Liver (tissue), 9 donors: ENCODE results near the gene RANBP6. TPM values are rescaled to one million over a fixed set of nuclear protein-coding genes. Genes with fewer than 3 reads are reported as not detected.
A peak's percentile ranks its signal among the peaks of the same experiment; 100 is the strongest.

ENCODE experiments used
- DNase-seq: peaks from one replicate; pipeline ENCODE4 v3.0.0-alpha.2; 2017; ENCODE audit warnings: low spot score
- H3K27ac ChIP-seq, 2 donors: one replicate each; pipeline ENCODE4 v1.7.0; 2013; ENCODE audit warnings: inconsistent platforms in 2 of 2, low read length in 2 of 2, control low read depth in 1 of 2, low read depth in 1 of 2, mild to moderate bottlenecking in 1 of 2
- H3K27me3 ChIP-seq, 4 donors: one replicate each; pipeline versions ENCODE4 v1.6.1 to v1.7.0; 2013; ENCODE audit warnings: low read length in 3 of 4, inconsistent platforms in 1 of 4, mild to moderate bottlenecking in 1 of 4, moderate library complexity in 1 of 4; ENCODE audit not compliant: control insufficient read depth in 4 of 4, insufficient read depth in 4 of 4
- H3K36me3 ChIP-seq, 4 donors: one replicate each; pipeline versions ENCODE4 v1.6.1 to v1.7.0; 2013; ENCODE audit warnings: low read length in 3 of 4, mild to moderate bottlenecking in 3 of 4, low read depth in 1 of 4, moderate library complexity in 1 of 4; ENCODE audit not compliant: control insufficient read depth in 4 of 4, insufficient read depth in 3 of 4
- H3K4me1 ChIP-seq, 4 donors: one replicate each; pipeline versions ENCODE4 v1.6.1 to v1.7.0; 2013; ENCODE audit warnings: low read length in 3 of 4, mild to moderate bottlenecking in 3 of 4, moderate library complexity in 1 of 4; ENCODE audit not compliant: control insufficient read depth in 4 of 4, insufficient read depth in 4 of 4
- H3K4me3 ChIP-seq, 3 donors: one replicate each; pipeline versions ENCODE4 v1.6.1 to v1.7.0; 2013; ENCODE audit warnings: low read length in 3 of 3, control low read depth in 1 of 3, low read depth in 1 of 3, mild to moderate bottlenecking in 1 of 3
- H3K9ac ChIP-seq, 2 donors: one replicate each; pipeline ENCODE4 v1.7.0; 2013; ENCODE audit warnings: low read length in 2 of 2, mild to moderate bottlenecking in 2 of 2, moderate library complexity in 2 of 2, control low read depth in 1 of 2, low read depth in 1 of 2
- H3K9me3 ChIP-seq, 4 donors: one replicate each; pipeline versions ENCODE4 v1.6.1 to v1.7.0; 2013; ENCODE audit warnings: low read length in 3 of 4; ENCODE audit not compliant: control insufficient read depth in 4 of 4
- ATF3 ChIP-seq: IDR thresholded peaks from 2 replicates; pipeline ENCODE4 v1.6.1; 2016; ENCODE audit warnings: antibody characterized with exemption
- FOXA1 ChIP-seq: IDR thresholded peaks from 2 replicates; pipeline ENCODE4 v1.6.1; 2016; ENCODE audit warnings: antibody characterized with exemption
- FOXA2 ChIP-seq: IDR thresholded peaks from 2 replicates; pipeline ENCODE4 v1.6.1; 2016; ENCODE audit warnings: antibody characterized with exemption
- GABPA ChIP-seq, 2 donors: IDR thresholded peaks in 1 of 2; conservative IDR thresholded peaks in 1 of 2; 2 replicates each; pipeline ENCODE4 v1.6.1; 2016; ENCODE audit warnings: antibody characterized with exemption in 2 of 2, mild to moderate bottlenecking in 1 of 2, moderate library complexity in 1 of 2
- HNF4G ChIP-seq: IDR thresholded peaks from 2 replicates; pipeline ENCODE4 v1.6.1; 2016; ENCODE audit warnings: antibody characterized with exemption
- JUND ChIP-seq, 2 donors: IDR thresholded peaks; 2 replicates each; pipeline ENCODE4 v1.6.1; 2016; ENCODE audit warnings: antibody characterized with exemption in 2 of 2
- RAD21 ChIP-seq, 2 donors: IDR thresholded peaks; 2 replicates each; pipeline ENCODE4 v1.6.1; 2016; ENCODE audit warnings: antibody characterized with exemption in 2 of 2, mild to moderate bottlenecking in 2 of 2
- RXRA ChIP-seq, 2 donors: IDR thresholded peaks; 2 replicates each; pipeline ENCODE4 v1.6.1; 2017 to 2018; ENCODE audit warnings: antibody characterized with exemption in 2 of 2, mild to moderate bottlenecking in 1 of 2
- SP1 ChIP-seq: IDR thresholded peaks from 2 replicates; pipeline ENCODE4 v1.6.1; 2018; ENCODE audit warnings: antibody characterized with exemption, mild to moderate bottlenecking
- TAF1 ChIP-seq: conservative IDR thresholded peaks from 2 replicates; pipeline ENCODE4 v1.6.1; 2016; ENCODE audit warnings: antibody characterized with exemption, mild to moderate bottlenecking
- YY1 ChIP-seq: IDR thresholded peaks from 2 replicates; pipeline ENCODE4 v1.6.1; 2016; ENCODE audit warnings: antibody characterized with exemption, mild to moderate bottlenecking
- WGBS: extraction: QIAGEN DNeasy Blood & Tissue Kit; methylation state at CpG from one replicate; pipeline ENCODE4 v1.1.7; 2013; 5-methylcytosine and 5-hydroxymethylcytosine counted together
- polyA plus RNA-seq, 2 donors: library from polyadenylated mRNA; stranded (reverse) in 1 of 2; unstranded in 1 of 2; fragments of 200-250 nt in 1 of 2; fragments of >200 nt in 1 of 2; fragmentation: Nextera tagmentation in 1 of 2; extraction: Ambion mirVana in 1 of 2; gene quantifications; one replicate each; pipeline versions ENCODE4 v1.2.1 to v1.2.3, GENCODE V29; 2013 to 2015
- total RNA-seq, 2 donors: library from RNA; depleted of rRNA; stranded (reverse); fragments of >200 nt; gene quantifications; one replicate each; pipeline ENCODE4 v1.2.3, GENCODE V29; 2014
- TF ChIP-seq, protein P1 (sequence below): IDR thresholded peaks from 2 replicates; pipeline ENCODE4 v1.6.1; 2016; ENCODE audit warnings: antibody characterized with exemption
- TF ChIP-seq, protein P2 (sequence below): fragments of 150-350 bp; IDR thresholded peaks from 2 replicates; pipeline ENCODE4 v1.5.1; 2017; ENCODE audit warnings: improper control_type of control experiment, low read depth, low read length; ENCODE audit not compliant: missing input control
- TF ChIP-seq, protein P3 (sequence below): IDR thresholded peaks from 2 replicates; pipeline ENCODE4 v1.6.1; 2016; ENCODE audit warnings: antibody characterized with exemption, mild to moderate bottlenecking
- donor health status: healthy.
- donor health status: healthy.
- donor health status: healthy.
- donor health status: healthy.
- donor health status: healthy.

The RANBP6 gene
- total and polyA plus RNA-seq, 4 donors = 6.2 to 15.9 (median 11.1) TPM

DNA sequence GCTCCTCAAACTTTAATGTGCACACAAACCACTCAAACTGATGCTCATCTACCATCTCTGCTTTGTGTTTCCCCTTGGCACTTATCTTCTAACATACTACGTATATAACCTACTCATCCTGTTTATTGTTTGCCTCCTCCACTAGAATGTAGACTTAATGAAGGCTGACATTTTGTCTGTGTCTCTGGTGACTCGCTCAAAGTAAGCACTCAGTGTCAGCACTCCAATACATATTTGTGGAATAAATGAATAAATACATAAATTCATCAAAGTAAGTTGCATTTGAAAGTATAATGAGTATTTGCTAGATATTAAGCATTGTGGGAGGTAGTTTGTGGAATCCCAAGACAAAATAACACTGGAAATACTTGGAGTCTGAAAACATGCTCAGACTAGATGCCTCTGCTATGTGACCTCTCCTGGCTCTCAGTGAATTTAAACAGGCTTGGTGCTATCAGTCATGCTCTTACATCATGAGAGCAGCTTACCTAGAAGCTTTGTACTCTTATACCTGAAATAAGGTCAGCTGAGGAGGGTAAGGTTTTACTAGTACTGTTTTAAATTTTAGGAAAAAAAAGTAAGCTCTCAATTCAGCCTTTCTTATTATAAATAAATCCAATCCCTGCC lies 37.0 kb upstream of the RANBP6 start:
- WGBS = 84% methylated on average over 2 of the region's 2 CpGs
- TF ChIP-seq, protein P1, sequence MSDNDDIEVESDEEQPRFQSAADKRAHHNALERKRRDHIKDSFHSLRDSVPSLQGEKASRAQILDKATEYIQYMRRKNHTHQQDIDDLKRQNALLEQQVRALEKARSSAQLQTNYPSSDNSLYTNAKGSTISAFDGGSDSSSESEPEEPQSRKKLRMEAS = no peak
- TF ChIP-seq HNF4G (no peak), FOXA1 (no peak), YY1 (no peak), TAF1 (no peak), RXRA (IDR thresholded peaks at IDR 0.05) (no peak), FOXA2 (no peak), RAD21 (IDR thresholded peaks at IDR 0.05) (no peak), JUND (IDR thresholded peaks at IDR 0.05) (no peak), ATF3 (no peak)
- no peaks in the 10 kb centered on the region for H3K4me1 ChIP-seq

GRCh38 chr9:6051511-6051950 lies 36.1 kb upstream of the RANBP6 start:
- Histone ChIP-seq H3K4me3 (no peak overlapping the region), H3K27ac (no peak overlapping the region), H3K27me3 (no peaks in the 10 kb centered on the region), H3K9ac (no peak overlapping the region), H3K36me3 (no peaks in the 10 kb centered on the region), H3K9me3 (no peaks in the 10 kb centered on the region), H3K4me1 (no peaks in the 10 kb centered on the region)
- TF ChIP-seq YY1 (no peak), SP1 (no peak), FOXA2 (no peak), GABPA (IDR thresholded peaks at IDR 0.05 in 1 of 2, conservative IDR thresholded peaks at IDR 0.05 in 1 of 2) (no peak)
- no peak for DNase-seq
- 89% methylated on average over 2 of the region's 2 CpGs for WGBS

More for the DNA sequence above, 37.0 kb upstream of the RANBP6 start:
- H3K27me3 ChIP-seq = no peaks in the 10 kb centered on the region
- H3K9me3 ChIP-seq = no peaks in the 10 kb centered on the region
- DNase-seq = no peak
- H3K4me3 ChIP-seq = no peak overlapping the region
- H3K9ac ChIP-seq = no peak overlapping the region
- H3K36me3 ChIP-seq = no peaks in the 10 kb centered on the region
- H3K27ac ChIP-seq = no peak overlapping the region

- H3K36me3 ChIP-seq = no peaks in the 10 kb centered on the region
- TF ChIP-seq FOXA1 (no peak), RAD21 (IDR thresholded peaks at IDR 0.05) (peak; percentile 38 to 77)
- TF ChIP-seq, protein P2, sequence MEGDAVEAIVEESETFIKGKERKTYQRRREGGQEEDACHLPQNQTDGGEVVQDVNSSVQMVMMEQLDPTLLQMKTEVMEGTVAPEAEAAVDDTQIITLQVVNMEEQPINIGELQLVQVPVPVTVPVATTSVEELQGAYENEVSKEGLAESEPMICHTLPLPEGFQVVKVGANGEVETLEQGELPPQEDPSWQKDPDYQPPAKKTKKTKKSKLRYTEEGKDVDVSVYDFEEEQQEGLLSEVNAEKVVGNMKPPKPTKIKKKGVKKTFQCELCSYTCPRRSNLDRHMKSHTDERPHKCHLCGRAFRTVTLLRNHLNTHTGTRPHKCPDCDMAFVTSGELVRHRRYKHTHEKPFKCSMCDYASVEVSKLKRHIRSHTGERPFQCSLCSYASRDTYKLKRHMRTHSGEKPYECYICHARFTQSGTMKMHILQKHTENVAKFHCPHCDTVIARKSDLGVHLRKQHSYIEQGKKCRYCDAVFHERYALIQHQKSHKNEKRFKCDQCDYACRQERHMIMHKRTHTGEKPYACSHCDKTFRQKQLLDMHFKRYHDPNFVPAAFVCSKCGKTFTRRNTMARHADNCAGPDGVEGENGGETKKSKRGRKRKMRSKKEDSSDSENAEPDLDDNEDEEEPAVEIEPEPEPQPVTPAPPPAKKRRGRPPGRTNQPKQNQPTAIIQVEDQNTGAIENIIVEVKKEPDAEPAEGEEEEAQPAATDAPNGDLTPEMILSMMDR = peak; percentile 25
- TF ChIP-seq, protein P3, sequence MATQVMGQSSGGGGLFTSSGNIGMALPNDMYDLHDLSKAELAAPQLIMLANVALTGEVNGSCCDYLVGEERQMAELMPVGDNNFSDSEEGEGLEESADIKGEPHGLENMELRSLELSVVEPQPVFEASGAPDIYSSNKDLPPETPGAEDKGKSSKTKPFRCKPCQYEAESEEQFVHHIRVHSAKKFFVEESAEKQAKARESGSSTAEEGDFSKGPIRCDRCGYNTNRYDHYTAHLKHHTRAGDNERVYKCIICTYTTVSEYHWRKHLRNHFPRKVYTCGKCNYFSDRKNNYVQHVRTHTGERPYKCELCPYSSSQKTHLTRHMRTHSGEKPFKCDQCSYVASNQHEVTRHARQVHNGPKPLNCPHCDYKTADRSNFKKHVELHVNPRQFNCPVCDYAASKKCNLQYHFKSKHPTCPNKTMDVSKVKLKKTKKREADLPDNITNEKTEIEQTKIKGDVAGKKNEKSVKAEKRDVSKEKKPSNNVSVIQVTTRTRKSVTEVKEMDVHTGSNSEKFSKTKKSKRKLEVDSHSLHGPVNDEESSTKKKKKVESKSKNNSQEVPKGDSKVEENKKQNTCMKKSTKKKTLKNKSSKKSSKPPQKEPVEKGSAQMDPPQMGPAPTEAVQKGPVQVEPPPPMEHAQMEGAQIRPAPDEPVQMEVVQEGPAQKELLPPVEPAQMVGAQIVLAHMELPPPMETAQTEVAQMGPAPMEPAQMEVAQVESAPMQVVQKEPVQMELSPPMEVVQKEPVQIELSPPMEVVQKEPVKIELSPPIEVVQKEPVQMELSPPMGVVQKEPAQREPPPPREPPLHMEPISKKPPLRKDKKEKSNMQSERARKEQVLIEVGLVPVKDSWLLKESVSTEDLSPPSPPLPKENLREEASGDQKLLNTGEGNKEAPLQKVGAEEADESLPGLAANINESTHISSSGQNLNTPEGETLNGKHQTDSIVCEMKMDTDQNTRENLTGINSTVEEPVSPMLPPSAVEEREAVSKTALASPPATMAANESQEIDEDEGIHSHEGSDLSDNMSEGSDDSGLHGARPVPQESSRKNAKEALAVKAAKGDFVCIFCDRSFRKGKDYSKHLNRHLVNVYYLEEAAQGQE = no peak
- no peak for DNase-seq
- no peak overlapping the region for H3K4me3 ChIP-seq
- 82% methylated on average over 1 of the region's 1 CpG for WGBS
- H3K27me3 ChIP-seq = no peaks in the 10 kb centered on the region
- no peaks in the 10 kb centered on the region for H3K4me1 ChIP-seq
- H3K27ac ChIP-seq = no peak overlapping the region
- H3K9me3 ChIP-seq = no peaks in the 10 kb centered on the region
- no peak overlapping the region for H3K9ac ChIP-seq
These were observed 34.4 kb upstream of the RANBP6 start for GRCh38 chr9:6049798-6050197.
